AG08395 (cell line): Measurements from ENCODE around the gene INTS1.
A peak's percentile ranks its signal among the peaks of the same experiment; 100 is the strongest.

Source experiments
- DNase-seq: peaks from one replicate; pipeline ENCODE4 v3.0.0; 2012; ENCODE audit warnings: mixed read lengths, low spot score

INTS1 gene

GRCh38 chr7:1485156-1485555, 19.0 kb downstream of the INTS1 start:
- DNase-seq = no peak

- no peak for DNase-seq
Measured at GRCh38 chr7:1484569-1484968, 19.6 kb downstream of the INTS1 start.

GRCh38 chr7:1483536-1484505, 20.4 kb downstream of the INTS1 start:
- DNase-seq = no peak

GRCh38 chr7:1483079-1483478, 21.1 kb downstream of the INTS1 start:
- DNase-seq = no peak

- no peak for DNase-seq
Measured at GRCh38 chr7:1481300-1481699, 22.9 kb downstream of the INTS1 start.

- no peak for DNase-seq
Measured at GRCh38 chr7:1480670-1481069, 23.5 kb downstream of the INTS1 start.

- no peak for DNase-seq
Measured at GRCh38 chr7:1479287-1479686, 24.9 kb downstream of the INTS1 start.

GRCh38 chr7:1478480-1478879, 25.7 kb downstream of the INTS1 start:
- DNase-seq = no peak

- no peak for DNase-seq
Measured at GRCh38 chr7:1476859-1477258, 27.3 kb downstream of the INTS1 start.

- no peak for DNase-seq
Measured at GRCh38 chr7:1475991-1476390, 28.2 kb downstream of the INTS1 start.

GRCh38 chr7:1475393-1475792, 28.8 kb downstream of the INTS1 start:
- no peak for DNase-seq

GRCh38 chr7:1474736-1475135, 29.5 kb downstream of the INTS1 start:
- peak; percentile 27 for DNase-seq

- DNase-seq = peak; percentile 93
Measured at GRCh38 chr7:1473864-1474512, 30.2 kb downstream of the INTS1 start.

GRCh38 chr7:1470901-1471300, 33.3 kb downstream of the INTS1 start:
- no peak for DNase-seq

GRCh38 chr7:1468643-1469298, 35.4 kb downstream of the INTS1 start:
- no peak for DNase-seq

GRCh38 chr7:1468203-1468602, 36.0 kb downstream of the INTS1 start:
- DNase-seq = no peak

GRCh38 chr7:1466524-1467271, 37.5 kb downstream of the INTS1 start:
- DNase-seq = peak; percentile 74

GRCh38 chr7:1464694-1465093, 39.5 kb downstream of the INTS1 start:
- no peak for DNase-seq

- no peak for DNase-seq
Measured at GRCh38 chr7:1463676-1464223, 40.4 kb downstream of the INTS1 start.

- no peak for DNase-seq
Measured at GRCh38 chr7:1461646-1462375, 42.4 kb downstream of the INTS1 start.
